ENCODE measurements around the gene RNF112.

RNF112 gene

GRCh38 chr17:19372866-19373504 lies 38.0 kb upstream of the RNF112 start:
- in situ Hi-C loops (cut with MboI; ENCODE audit: low sequenced_read_pairs), result no loop called here

GRCh38 chr17:19374136-19374535 lies 36.9 kb upstream of the RNF112 start:
- in situ Hi-C loops (cut with MboI; ENCODE audit: low sequenced_read_pairs), result no loop called here

- in situ Hi-C loops (cut with MboI; ENCODE audit: low sequenced_read_pairs), result no loop called here
Observed at GRCh38 chr17:19375732-19376131, 35.3 kb upstream of the RNF112 start.

- in situ Hi-C loops (cut with MboI; ENCODE audit: low sequenced_read_pairs), result no loop called here
Observed at GRCh38 chr17:19376811-19377210, 34.2 kb upstream of the RNF112 start.

- in situ Hi-C loops (cut with MboI; ENCODE audit: low sequenced_read_pairs), result no loop called here
Observed at GRCh38 chr17:19377602-19378415, 33.2 kb upstream of the RNF112 start.

- in situ Hi-C loops (cut with MboI; ENCODE audit: low sequenced_read_pairs), result no loop called here
Observed at GRCh38 chr17:19378416-19379360, 32.3 kb upstream of the RNF112 start, which contains the start of gene MAPK7. Gene MAPK7 (plus strand): TSS chr17:19378498. CDS start chr17:19378901, 403 bp downstream.

- in situ Hi-C loops (cut with MboI; ENCODE audit: low sequenced_read_pairs), result no loop called here
Observed at GRCh38 chr17:19379361-19380065, 31.5 kb upstream of the RNF112 start.

- in situ Hi-C loops (cut with MboI; ENCODE audit: low sequenced_read_pairs), result no loop called here
Observed at GRCh38 chr17:19380481-19381301, 30.3 kb upstream of the RNF112 start.

- in situ Hi-C loops (cut with MboI; ENCODE audit: low sequenced_read_pairs), result no loop called here
Observed at GRCh38 chr17:19381361-19381740, 29.7 kb upstream of the RNF112 start.

GRCh38 chr17:19381741-19382444 lies 29.1 kb upstream of the RNF112 start:
- in situ Hi-C loops (cut with MboI; ENCODE audit: low sequenced_read_pairs), result no loop called here

GRCh38 chr17:19382531-19383444 lies 28.2 kb upstream of the RNF112 start:
- in situ Hi-C loops (cut with MboI; ENCODE audit: low sequenced_read_pairs), result no loop called here

GRCh38 chr17:19383681-19384470 lies 27.2 kb upstream of the RNF112 start:
- in situ Hi-C loops (cut with MboI; ENCODE audit: low sequenced_read_pairs), result no loop called here

- in situ Hi-C loops (cut with MboI; ENCODE audit: low sequenced_read_pairs), result no loop called here
Observed at GRCh38 chr17:19384723-19385391, 26.2 kb upstream of the RNF112 start.

- in situ Hi-C loops (cut with MboI; ENCODE audit: low sequenced_read_pairs), result no loop called here
Observed at GRCh38 chr17:19385521-19385983, 25.5 kb upstream of the RNF112 start.

- in situ Hi-C loops (cut with MboI; ENCODE audit: low sequenced_read_pairs), result no loop called here
Observed at GRCh38 chr17:19386051-19386929, 24.7 kb upstream of the RNF112 start.
